Stimulated activated CD4-positive, alpha-beta T cell treated with anti-CD3 and anti-CD28 coated beads, Interleukin-1b, Interleukin-23, amount 100 ng/mL, for 24 hours (primary cell): ENCODE data around the gene SLC6A2.
A peak's percentile ranks its signal among the peaks of the same experiment; 100 is the strongest.

ENCODE experiments used
- DNase-seq, 4 experiments: peaks; one replicate each; pipeline ENCODE4 v3.0.0-alpha.2; 2020; ENCODE audit warnings: low read depth in 4 of 4, low spot score in 1 of 4

Gene SLC6A2

DNA sequence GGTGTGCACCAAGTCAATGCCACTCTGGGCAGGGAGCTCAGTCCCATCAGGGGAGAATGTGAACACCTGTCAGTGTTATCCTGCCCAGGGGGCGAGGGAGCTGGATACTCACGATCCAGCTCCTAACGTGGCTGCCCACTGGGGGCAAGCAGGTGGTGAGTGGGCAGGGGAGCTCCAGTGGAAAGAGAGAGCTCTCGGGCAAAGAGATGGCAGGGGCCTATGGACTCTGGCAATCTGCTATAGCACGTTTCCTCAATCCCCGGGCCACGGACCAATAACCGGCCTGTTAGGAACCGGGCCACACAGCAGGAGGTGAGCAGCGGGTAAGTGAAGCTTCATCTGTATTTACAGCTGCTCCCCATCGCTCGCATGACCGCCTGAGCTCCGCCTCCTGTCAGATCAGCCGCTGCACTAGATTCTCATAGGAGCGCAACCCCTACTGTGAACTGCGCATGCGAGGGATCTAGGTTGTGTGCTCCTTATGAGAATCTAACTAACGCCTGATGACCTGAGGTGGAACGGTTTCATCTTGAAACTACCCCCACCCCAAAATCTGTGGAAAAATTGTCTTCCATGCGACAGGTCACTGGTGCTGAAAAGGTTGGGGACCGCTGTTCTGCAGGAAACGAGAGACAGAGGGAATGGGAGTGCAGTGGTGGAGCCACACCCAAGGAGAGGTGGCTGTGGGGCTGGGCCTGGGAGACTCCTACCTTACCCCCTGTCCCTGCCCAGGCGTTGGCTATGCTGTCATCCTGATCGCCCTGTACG is 15.6 kb downstream of the SLC6A2 start:
- DNase-seq = no peak

DNA sequence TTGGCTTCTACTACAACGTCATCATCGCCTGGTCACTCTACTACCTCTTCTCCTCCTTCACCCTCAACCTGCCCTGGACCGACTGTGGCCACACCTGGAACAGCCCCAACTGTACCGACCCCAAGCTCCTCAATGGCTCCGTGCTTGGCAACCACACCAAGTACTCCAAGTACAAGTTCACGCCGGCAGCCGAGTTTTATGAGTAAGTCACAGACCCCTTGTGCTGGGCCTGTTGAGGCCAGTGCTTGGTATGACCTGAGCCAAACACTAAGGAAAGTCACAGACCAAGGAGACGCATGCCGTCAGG is 16.1 kb downstream of the SLC6A2 start:
- DNase-seq = no peak

- DNase-seq = no peak
Measured at GRCh38 chr16:55672471-55672870, 16.7 kb downstream of the SLC6A2 start.

DNA sequence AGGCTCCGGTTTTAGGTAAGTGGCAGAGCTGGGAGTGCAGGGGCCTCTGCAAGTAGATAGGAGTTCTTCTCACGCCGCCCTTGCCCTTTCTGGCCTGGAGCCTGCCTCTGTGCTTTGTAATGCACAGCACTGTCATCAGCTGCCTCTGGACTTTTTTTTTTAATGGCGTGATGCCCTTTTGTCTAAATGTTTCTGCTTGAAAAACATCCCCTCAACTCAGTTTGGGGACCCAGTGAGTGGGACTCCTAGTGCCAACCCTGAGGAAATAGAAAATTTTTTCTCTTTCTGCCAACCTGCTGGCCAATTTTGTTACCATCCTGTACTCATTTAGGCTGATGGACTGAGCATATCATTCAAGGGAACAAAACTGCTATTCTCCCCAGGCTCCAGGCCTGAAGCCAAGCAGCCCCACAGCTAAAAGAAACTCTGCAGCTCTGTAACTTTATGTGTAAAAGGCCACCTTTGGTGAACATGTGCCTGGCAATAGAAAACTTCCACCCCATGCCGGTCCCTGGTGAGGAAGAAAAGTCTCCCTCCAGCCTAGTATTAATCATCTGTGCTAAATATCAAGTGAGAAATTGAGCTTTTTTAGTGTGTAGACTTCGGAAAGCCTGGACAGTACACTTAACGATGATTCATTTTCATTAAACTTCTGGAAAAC is 22.5 kb downstream of the SLC6A2 start:
- DNase-seq = no peak

- no peak for DNase-seq
Measured at GRCh38 chr16:55682086-55682485, 26.3 kb downstream of the SLC6A2 start.

- no peak for DNase-seq
Measured at GRCh38 chr16:55685973-55686372, 30.2 kb downstream of the SLC6A2 start.

- DNase-seq = no peak
Measured at GRCh38 chr16:55686671-55687070, 30.9 kb downstream of the SLC6A2 start.

- no peak for DNase-seq
Measured at GRCh38 chr16:55687802-55688201, 32.0 kb downstream of the SLC6A2 start.

DNA sequence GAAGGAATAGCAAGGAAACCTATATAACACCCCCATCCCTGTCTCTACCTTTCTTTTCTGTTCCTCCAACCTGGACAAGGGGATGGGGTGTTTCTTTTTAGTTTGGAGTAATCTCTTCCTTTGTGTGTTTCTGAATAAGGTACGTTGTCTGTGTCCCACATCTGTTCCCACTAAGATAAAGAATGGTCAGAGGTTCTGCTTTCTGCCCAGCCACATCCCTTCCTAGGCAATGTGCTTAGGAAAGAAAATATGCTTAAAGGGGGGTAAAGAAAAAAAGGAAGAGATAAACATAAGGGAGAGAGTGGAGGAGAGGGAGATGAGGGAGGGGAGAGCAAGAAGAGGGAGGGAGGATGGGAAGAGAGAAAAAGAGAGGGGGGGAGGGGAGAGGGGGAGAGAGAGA is 35.1 kb downstream of the SLC6A2 start:
- no peak for DNase-seq

DNA sequence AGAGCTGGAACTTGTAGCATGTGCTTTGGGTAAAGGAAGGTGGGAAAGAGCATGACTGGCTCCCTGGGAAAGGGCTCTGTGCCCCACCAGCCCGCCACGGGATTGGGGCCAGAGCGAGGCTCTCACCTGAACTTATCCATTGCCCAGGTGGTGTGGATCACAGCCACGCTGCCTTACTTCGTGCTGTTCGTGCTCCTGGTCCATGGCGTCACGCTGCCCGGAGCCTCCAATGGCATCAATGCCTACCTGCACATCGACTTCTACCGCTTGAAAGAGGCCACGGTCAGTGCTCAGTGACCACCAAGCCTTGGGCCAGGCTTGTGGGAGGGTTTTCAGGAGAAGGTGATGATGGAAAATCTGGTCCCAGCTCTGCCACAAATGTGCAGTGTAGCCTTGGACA is 36.0 kb downstream of the SLC6A2 start:
- no peak for DNase-seq

- no peak for DNase-seq
Measured at GRCh38 chr16:55695595-55695994, 39.8 kb downstream of the SLC6A2 start.

GRCh38 chr16:55697867-55698266 is 42.1 kb downstream of the SLC6A2 start:
- DNase-seq = no peak

GRCh38 chr16:55698331-55698730 is 42.5 kb downstream of the SLC6A2 start:
- DNase-seq = no peak

GRCh38 chr16:55698946-55699345 is 43.2 kb downstream of the SLC6A2 start:
- no peak for DNase-seq

DNA sequence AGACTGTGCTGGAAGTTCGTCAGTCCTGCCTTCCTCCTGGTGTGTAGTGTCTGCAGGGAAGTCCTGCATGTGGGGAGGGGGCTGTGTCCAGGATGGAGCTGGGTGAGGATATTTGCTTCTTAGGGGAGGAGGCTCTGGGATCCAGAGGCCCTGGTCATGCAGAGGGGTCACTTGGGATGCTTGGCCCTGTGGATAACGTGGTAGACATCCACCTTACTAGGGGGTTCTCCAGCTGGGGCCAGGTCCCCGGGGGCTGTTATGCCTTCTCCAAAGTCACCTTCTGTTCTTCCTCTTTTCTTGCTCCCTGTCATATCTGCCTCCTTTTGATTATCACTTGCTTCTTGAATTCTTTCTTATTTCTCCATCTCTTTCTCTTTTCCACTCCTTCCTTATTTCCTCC is 43.8 kb downstream of the SLC6A2 start:
- no peak for DNase-seq

DNA sequence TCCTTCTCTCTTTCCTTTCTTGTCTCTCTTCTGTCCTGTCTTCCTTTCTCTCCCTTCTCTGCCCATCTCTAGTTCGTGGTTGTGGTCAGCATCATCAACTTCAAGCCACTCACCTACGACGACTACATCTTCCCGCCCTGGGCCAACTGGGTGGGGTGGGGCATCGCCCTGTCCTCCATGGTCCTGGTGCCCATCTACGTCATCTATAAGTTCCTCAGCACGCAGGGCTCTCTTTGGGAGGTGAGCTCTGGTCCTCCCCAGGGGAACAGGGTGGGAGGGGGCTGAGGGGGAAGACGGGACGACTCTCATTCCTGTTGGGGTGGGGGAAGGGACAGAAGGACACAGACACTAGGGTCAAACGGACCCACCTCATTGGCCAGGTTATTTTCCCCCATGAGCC is 44.3 kb downstream of the SLC6A2 start:
- DNase-seq = no peak

DNA sequence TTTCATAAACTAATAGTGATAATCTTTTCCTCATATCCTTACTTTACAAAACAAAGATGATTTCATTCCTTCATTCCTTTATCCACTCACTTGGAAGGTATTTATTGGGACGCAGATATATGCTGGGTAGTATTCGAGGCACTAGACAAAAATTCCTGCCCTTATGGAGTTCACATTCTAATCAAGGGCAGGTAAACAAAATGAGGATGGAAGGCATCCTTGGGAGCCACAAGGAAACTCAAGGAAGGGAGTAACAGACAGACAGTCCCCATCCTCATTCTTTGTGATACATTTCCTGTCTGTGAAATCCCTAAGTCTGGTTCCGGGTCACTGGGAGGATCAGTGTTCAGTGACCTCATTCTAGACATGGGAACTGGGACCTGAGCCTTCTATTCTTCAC is 45.2 kb downstream of the SLC6A2 start:
- no peak for DNase-seq

GRCh38 chr16:55701442-55702319 is 45.9 kb downstream of the SLC6A2 start:
- DNase-seq = peak; percentile 3 to 23 (median 18)

- no peak for DNase-seq
Measured at GRCh38 chr16:55703003-55704001, 47.5 kb downstream of the SLC6A2 start.

DNA sequence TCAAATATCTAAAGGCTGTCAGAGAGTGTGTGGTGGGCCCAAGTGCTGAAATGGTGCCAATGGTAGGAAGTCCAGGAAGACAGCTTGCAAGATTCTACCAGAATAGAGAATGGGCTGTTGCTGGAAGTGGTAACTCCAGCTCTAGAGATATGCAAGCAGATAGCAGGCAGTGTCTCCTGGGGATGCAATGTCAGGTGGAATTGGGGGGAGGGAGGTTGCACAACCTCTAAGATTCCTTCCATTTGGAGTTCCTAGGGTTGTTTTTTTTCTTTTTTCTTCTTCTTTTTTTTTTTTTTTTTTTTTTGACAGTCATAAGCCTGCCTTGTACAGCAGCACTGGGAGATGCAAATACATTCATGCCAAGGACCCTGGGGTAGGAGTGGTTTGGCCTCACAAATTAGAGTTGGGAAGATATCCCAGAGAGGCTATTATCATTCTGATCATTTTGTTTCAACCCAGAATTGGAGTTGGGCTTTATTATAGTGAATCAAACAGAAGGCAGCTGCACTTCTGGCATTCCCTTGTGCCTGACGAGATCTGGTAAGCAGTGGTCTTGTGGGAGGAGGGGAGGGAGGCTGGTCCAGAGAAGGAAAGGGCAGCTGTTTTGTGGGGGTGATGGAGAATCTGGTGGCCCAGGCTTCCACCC is 51.1 kb downstream of the SLC6A2 start:
- DNase-seq = no peak
